ENCODE data around the gene SSTR5.

- TF ChIP-seq CTCF (IDR thresholded peaks at IDR 0.05) (no peak), POLR2A (IDR thresholded peaks at IDR 0.05) (no peak), POLR2AphosphoS5 (IDR thresholded peaks at IDR 0.05) (no peak), EP300 (IDR thresholded peaks at IDR 0.05) (no peak)
These were observed 54.0 kb downstream of the SSTR5 start for GRCh38 chr16:1126586-1126985.

Measured in gastroesophageal sphincter (tissue), 3 donors.